A549 (cell line): ENCODE data around the gene THBS4. TPM values are rescaled to one million over a fixed set of nuclear protein-coding genes. Genes with fewer than 3 reads are reported as not detected.

Experiments used
- ATAC-seq, 2 experiments: fragments of 200-7000 bp in 1 of 2; fragments of >200 bp in 1 of 2; cut with Nextera tagmentation in 1 of 2; cut with Tn5 transposase in 1 of 2; 3 replicates each; pipeline versions ENCODE4 v1.8.0 to v1.9.1; 2018 to 2020; ENCODE audit warnings: mild to moderate bottlenecking in 1 of 2, moderate library complexity in 1 of 2
- CTCF ChIA-PET: fragments of 300-600 bp; sonication (Branson Sonifier 250); formaldehyde crosslinking; extraction: SDS; loops from one replicate; lab custom pipeline; 2021; ENCODE audit warnings: antibody characterized with exemption, inconsistent platforms; lab: Yijun Ruan, JAX
- POLR2A ChIA-PET: fragments of 350-600 bp; formaldehyde crosslinking; extraction: SDS; loops from one replicate; lab custom pipeline; 2021; ENCODE audit warnings: antibody characterized with exemption, inconsistent platforms; lab: Yijun Ruan, JAX
- DNase-seq, 2 experiments: peaks; one replicate each; pipeline versions ENCODE4 v3.0.0 to v3.0.0-alpha.2; 2011 to 2016; ENCODE audit warnings: low read depth in 1 of 2, low spot score in 1 of 2
- FAIRE-seq: peaks from 2 replicates; lab custom pipeline; 2011; peaks lifted over from hg19 to GRCh38; lab: Jason Lieb, UNC
- H3K27ac ChIP-seq, 2 experiments: fragments of >200 bp; sonication (Bioruptor Twin); formaldehyde crosslinking; 3 replicates each; pipeline ENCODE4 v1.5.1; 2016 to 2017
- H3K4me1 ChIP-seq: fragments of >200 bp; sonication (Bioruptor Twin); formaldehyde crosslinking; 3 replicates; pipeline ENCODE4 v1.6.1; 2016
- H3K4me2 ChIP-seq: fragments of >200 bp; sonication (Bioruptor Twin); formaldehyde crosslinking; 3 replicates; pipeline ENCODE4 v1.6.1; 2016
- H3K4me3 ChIP-seq: fragments of >200 bp; sonication (Bioruptor Twin); formaldehyde crosslinking; 3 replicates; pipeline ENCODE4 v1.5.1; 2016
- H3K9me3 ChIP-seq: fragments of >200 bp; sonication (Bioruptor Twin); formaldehyde crosslinking; 3 replicates; pipeline ENCODE4 v1.6.1; 2016
- BHLHE40 ChIP-seq: IDR thresholded peaks from 2 replicates; pipeline ENCODE4 v1.6.1; 2012; ENCODE audit warnings: low read depth, low read length, inconsistent platforms
- CHD2 ChIP-seq: fragments of 150-350 bp; IDR thresholded peaks from 2 replicates; pipeline ENCODE4 v1.6.1; 2014; ENCODE audit warnings: low read length; ENCODE audit not compliant: partially characterized antibody
- FOSB ChIP-seq: fragments of 250-450 bp; sonication (Bioruptor Pico); IDR thresholded peaks from 2 replicates; pipeline ENCODE4 v1.5.0; 2020; ENCODE audit warnings: mild to moderate bottlenecking, moderate library complexity
- FOSL2 ChIP-seq, 2 experiments: fragments of 450-650 bp in 1 of 2; fragments of >200 bp in 1 of 2; sonication (Bioruptor Twin) in 1 of 2; formaldehyde crosslinking; IDR thresholded peaks; 2 replicates each; pipeline versions ENCODE4 v1.5.0 to v1.6.1; 2016 to 2020; ENCODE audit warnings: mild to moderate bottlenecking in 1 of 2, moderate library complexity in 1 of 2
- GATA3 ChIP-seq: IDR thresholded peaks from 2 replicates; pipeline ENCODE4 v1.6.1; 2012; ENCODE audit warnings: borderline replicate concordance
- HDAC2 ChIP-seq: fragments of 200-600 bp; sonication (generic); IDR thresholded peaks from 2 replicates; pipeline ENCODE4 v1.6.1; 2016
- HOXB5 ChIP-seq: fragments of 250-450 bp; sonication (Bioruptor Pico); IDR thresholded peaks from 2 replicates; pipeline ENCODE4 v1.5.0; 2020; ENCODE audit warnings: mild to moderate bottlenecking, moderate library complexity
- MYC ChIP-seq: IDR thresholded peaks from 2 replicates; pipeline ENCODE4 v1.6.1; 2012; ENCODE audit warnings: mild to moderate bottlenecking, inconsistent platforms, low read length, improper control_type of control experiment, borderline replicate concordance
- NR3C1 ChIP-seq: fragments of >200 bp; sonication (Bioruptor Twin); formaldehyde crosslinking; IDR thresholded peaks from 3 replicates; pipeline ENCODE4 v1.6.1; 2017
- RARB ChIP-seq: fragments of 250-450 bp; sonication (Bioruptor Pico); IDR thresholded peaks from 2 replicates; pipeline ENCODE4 v1.8.0; 2021; ENCODE audit warnings: mild to moderate bottlenecking, moderate library complexity
- SREBF2 ChIP-seq: fragments of 450-650 bp; IDR thresholded peaks from 2 replicates; pipeline ENCODE4 v1.6.1; 2014; ENCODE audit warnings: mild to moderate bottlenecking, moderate library complexity
- TFCP2L1 ChIP-seq: fragments of 250-450 bp; sonication (Bioruptor Pico); IDR thresholded peaks from 2 replicates; pipeline ENCODE4 v1.5.0; 2021; ENCODE audit warnings: mild to moderate bottlenecking
- ZFP36 ChIP-seq: fragments of 450-650 bp; IDR thresholded peaks from 2 replicates; pipeline ENCODE4 v1.6.1; 2014; ENCODE audit warnings: borderline replicate concordance; ENCODE audit not compliant: partially characterized antibody
- WGBS: methylation state at CpG from one replicate; pipeline ENCODE4 v1.1.6; 2017; ENCODE audit errors: missing lambda C conversion rate; 5-methylcytosine and 5-hydroxymethylcytosine counted together
- polyA plus RNA-seq, 4 experiments: library from polyadenylated mRNA; depleted of rRNA in 3 of 4; stranded (reverse); fragments of >200 nt; fragmentation: RNase III in 1 of 4; extraction: RNeasy Plus Mini Kit Qiagen cat#74134 plus additional on column Dnase treatment in 1 of 4; gene quantifications; 2 replicates in 3 of 4; 3 replicates in 1 of 4; pipeline ENCODE4 v1.2.3, GENCODE V29; 2011 to 2017
- TF ChIP-seq, protein P1 (sequence below): fragments of >200 bp; sonication (Bioruptor Twin); formaldehyde crosslinking; IDR thresholded peaks from 3 replicates; pipeline ENCODE4 v1.6.1; 2016
- TF ChIP-seq, protein P2 (sequence below): fragments of 250-450 bp; sonication (Bioruptor Pico); IDR thresholded peaks from 2 replicates; pipeline ENCODE4 v1.5.0; 2021; ENCODE audit warnings: mild to moderate bottlenecking, moderate library complexity, borderline replicate concordance
- TF ChIP-seq, protein P3 (sequence below): IDR thresholded peaks from 2 replicates; pipeline ENCODE4 v1.6.1; 2012; ENCODE audit warnings: low read depth, borderline replicate concordance
- TF ChIP-seq, protein P4 (sequence below): IDR thresholded peaks from 2 replicates; pipeline ENCODE4 v1.6.1; 2012
- TF ChIP-seq, protein P5 (sequence below): fragments of >200 bp; sonication (Bioruptor Twin); formaldehyde crosslinking; IDR thresholded peaks from 2 replicates; pipeline ENCODE4 v1.6.1; 2016

The THBS4 gene
- polyA plus RNA-seq, 2 of the 4 experiments (the other 2 are of a cell fraction) = 0.28 to 0.41 TPM

DNA sequence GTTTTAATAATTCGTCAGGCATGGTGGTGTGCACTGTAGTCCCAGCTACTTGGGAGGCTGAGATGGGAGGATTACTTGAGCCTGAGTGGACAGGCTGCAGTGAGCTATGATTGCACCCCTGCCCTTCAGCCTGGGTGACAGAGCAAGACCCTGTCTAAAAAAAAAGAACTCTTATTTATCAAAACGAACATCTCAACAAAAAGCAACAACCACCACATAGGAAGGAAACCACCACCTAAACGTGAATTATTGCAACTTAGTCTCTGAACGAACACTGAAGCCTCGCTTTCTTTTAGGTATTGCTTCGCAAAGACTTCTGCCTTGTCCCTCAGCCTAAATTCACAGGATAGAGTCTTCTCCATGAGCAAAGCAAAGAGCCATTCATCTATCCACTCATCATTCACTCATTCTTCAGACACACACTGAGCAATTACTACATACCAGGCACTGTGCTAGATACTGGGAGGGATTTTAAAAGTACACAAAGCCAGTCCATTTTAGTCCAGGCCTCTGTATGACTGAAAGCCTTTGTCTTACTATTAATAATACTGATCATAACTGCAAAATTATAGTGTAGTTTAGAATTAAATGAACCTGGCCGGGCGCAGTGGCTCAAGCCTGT lies 57.4 kb downstream of the THBS4 start:
- DNase-seq = no peak
- Histone ChIP-seq H3K4me3 (no peak overlapping the region), H3K4me2 (no peak overlapping the region), H3K9me3 (no peaks in the 10 kb centered on the region), H3K27ac (no peak overlapping the region), H3K4me1 (no peaks in the 10 kb centered on the region)
- CTCF ChIA-PET = interaction anchor here (0.8 to 4.5 kb wide), 26 partner anchors 8 to 581 kb away, joined by 3 to 161 read pairs (median 6); no protein-coding TSS in a partner anchor
- no peak for FAIRE-seq
- POLR2A ChIA-PET = interaction anchor here (1.2 kb wide), 1 partner anchor 163 kb away, joined by 6 read pairs; the partner anchor contains the start of gene SERINC5
- WGBS = 83% methylated on average over 8 of the region's 8 CpGs
- peak in 1 of 2 experiments; percentile 15; a peak in 1 of 6 replicates for ATAC-seq
- no peak for TF ChIP-seq CHD2

DNA sequence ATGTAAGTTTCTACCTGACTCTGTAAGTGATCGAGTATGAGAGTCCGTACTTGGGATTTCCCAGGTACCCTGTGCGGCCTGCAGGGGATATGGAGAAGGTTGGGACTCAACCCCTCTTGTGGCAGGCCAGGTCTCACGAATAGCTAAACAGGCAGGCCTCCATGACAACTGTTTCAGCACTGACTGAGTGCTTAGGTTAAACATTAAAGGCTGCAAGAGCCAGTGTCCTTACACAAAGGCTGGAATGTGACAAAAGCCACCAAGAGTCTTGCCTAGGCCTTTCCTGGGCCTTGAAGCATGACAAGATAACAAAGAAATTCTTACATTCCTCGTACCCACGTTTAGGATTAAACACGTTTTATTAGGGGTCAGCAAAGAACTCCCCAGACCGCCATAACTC lies 58.6 kb downstream of the THBS4 start:
- DNase-seq (peak in 1 of 2 experiments; percentile 6), FAIRE-seq (no peak), ATAC-seq (peak in 1 of 2 experiments; percentile 38; a peak in 3 of 6 replicates)
- no peaks in the 10 kb centered on the region for H3K9me3 ChIP-seq
- 65% methylated on average over 8 of the region's 8 CpGs for WGBS
- POLR2A ChIA-PET = interaction anchor here (0.5 kb wide), 1 partner anchor 181 kb away, joined by 3 read pairs; no protein-coding TSS in a partner anchor
- H3K4me2 ChIP-seq = no peak overlapping the region
- TF ChIP-seq, protein P1, sequence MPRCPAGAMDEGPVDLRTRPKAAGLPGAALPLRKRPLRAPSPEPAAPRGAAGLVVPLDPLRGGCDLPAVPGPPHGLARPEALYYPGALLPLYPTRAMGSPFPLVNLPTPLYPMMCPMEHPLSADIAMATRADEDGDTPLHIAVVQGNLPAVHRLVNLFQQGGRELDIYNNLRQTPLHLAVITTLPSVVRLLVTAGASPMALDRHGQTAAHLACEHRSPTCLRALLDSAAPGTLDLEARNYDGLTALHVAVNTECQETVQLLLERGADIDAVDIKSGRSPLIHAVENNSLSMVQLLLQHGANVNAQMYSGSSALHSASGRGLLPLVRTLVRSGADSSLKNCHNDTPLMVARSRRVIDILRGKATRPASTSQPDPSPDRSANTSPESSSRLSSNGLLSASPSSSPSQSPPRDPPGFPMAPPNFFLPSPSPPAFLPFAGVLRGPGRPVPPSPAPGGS = no peak
- TF ChIP-seq, protein P2, sequence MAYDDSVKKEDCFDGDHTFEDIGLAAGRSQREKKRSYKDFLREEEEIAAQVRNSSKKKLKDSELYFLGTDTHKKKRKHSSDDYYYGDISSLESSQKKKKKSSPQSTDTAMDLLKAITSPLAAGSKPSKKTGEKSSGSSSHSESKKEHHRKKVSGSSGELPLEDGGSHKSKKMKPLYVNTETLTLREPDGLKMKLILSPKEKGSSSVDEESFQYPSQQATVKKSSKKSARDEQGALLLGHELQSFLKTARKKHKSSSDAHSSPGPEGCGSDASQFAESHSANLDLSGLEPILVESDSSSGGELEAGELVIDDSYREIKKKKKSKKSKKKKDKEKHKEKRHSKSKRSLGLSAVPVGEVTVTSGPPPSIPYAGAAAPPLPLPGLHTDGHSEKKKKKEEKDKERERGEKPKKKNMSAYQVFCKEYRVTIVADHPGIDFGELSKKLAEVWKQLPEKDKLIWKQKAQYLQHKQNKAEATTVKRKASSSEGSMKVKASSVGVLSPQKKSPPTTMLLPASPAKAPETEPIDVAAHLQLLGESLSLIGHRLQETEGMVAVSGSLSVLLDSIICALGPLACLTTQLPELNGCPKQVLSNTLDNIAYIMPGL (CRISPR knock-in tag) = no peak
- TF ChIP-seq GATA3 = no peak
- no peak overlapping the region for H3K27ac ChIP-seq
- CTCF ChIA-PET = interaction anchor here (0.8 to 8.6 kb wide), 5 partner anchors 9 to 214 kb away, joined by 3 to 75 read pairs (median 3); no protein-coding TSS in a partner anchor
- no peaks in the 10 kb centered on the region for H3K4me1 ChIP-seq
- no peak overlapping the region for H3K4me3 ChIP-seq

DNA sequence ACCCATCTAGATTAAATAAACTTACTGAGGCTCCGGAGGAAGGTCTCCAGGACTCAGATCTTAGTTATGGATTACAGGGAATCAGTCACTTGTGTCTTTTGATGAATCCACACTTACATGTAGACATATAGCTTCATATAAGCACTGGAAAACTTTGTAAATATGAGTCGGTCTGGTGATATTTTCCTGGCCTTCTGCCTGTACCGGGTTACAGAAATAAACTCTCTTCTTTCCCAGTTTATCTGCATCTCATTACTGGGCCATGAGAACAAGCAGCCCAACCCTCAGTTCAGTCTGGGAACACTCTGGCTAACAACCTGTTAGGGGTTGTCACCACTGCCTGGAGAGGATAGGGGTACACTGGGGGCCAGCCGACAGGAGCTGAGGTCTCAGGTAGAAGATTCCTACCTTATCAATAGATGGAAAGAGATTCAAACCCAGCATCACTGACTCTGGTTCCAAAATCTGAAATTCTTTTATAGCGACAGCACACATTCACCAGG lies 59.1 kb downstream of the THBS4 start:
- no peak for DNase-seq
- CTCF ChIA-PET = interaction anchor here (0.8 to 8.6 kb wide), 8 partner anchors 10 to 236 kb away, joined by 3 to 75 read pairs (median 4); no protein-coding TSS in a partner anchor
- ATAC-seq = no peak
- POLR2A ChIA-PET = interaction anchor here (0.5 kb wide), 1 partner anchor 180 kb away, joined by 3 read pairs; no protein-coding TSS in a partner anchor
- Histone ChIP-seq H3K4me3 (no peak overlapping the region), H3K4me1 (no peaks in the 10 kb centered on the region), H3K4me2 (no peak overlapping the region), H3K9me3 (no peaks in the 10 kb centered on the region), H3K27ac (no peak overlapping the region)
- TF ChIP-seq, protein P3, sequence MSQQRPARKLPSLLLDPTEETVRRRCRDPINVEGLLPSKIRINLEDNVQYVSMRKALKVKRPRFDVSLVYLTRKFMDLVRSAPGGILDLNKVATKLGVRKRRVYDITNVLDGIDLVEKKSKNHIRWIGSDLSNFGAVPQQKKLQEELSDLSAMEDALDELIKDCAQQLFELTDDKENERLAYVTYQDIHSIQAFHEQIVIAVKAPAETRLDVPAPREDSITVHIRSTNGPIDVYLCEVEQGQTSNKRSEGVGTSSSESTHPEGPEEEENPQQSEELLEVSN = no peak
- TF ChIP-seq, protein P1 = no peak
- TF ChIP-seq, protein P4, sequence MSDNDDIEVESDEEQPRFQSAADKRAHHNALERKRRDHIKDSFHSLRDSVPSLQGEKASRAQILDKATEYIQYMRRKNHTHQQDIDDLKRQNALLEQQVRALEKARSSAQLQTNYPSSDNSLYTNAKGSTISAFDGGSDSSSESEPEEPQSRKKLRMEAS = no peak
- TF ChIP-seq NR3C1 = no peak
- no peak for TF ChIP-seq CHD2
- TF ChIP-seq HDAC2 = no peak
- TF ChIP-seq, protein P5, sequence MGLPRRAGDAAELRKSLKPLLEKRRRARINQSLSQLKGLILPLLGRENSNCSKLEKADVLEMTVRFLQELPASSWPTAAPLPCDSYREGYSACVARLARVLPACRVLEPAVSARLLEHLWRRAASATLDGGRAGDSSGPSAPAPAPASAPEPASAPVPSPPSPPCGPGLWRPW = no peak
- TF ChIP-seq SREBF2 = no peak
- no peak for TF ChIP-seq TFCP2L1 (CRISPR knock-in tag)
- TF ChIP-seq BHLHE40 = no peak
- no peak for TF ChIP-seq ZFP36
- TF ChIP-seq RARB = no peak
- no peak for TF ChIP-seq FOSB (CRISPR knock-in tag)
- TF ChIP-seq FOSL2 (IDR thresholded peaks at IDR 0.05) = no peak
- no peak for TF ChIP-seq FOSL2 (CRISPR knock-in tag; IDR thresholded peaks at IDR 0.05)
- no peak for TF ChIP-seq MYC
- TF ChIP-seq HOXB5 = no peak
- no peak for FAIRE-seq
- WGBS = 77% methylated on average over 5 of the region's 5 CpGs
